Measurements from ENCODE around the gene SRRM4.
"Not testable (repeated sequence)": the region's sequence is repeated elsewhere in the genome, so short reads cannot be mapped to it uniquely, and the experiment has no call there.

SRRM4 gene

GRCh38 chr12:118981285-118982211 is at the start of gene SRRM4:
SRRM4 (plus strand) TSS chr12:118981541; CDS start chr12:118981883, 342 bp downstream.
- DNase-seq (ENCODE audit: low read depth in 2 of 2), result peak in 1 of 2 donors; percentile 0

GRCh38 chr12:118946256-118946655 is 35.1 kb upstream of the SRRM4 start:
- no peak for DNase-seq (ENCODE audit: low read depth in 2 of 2)

- DNase-seq (ENCODE audit: low read depth in 2 of 2), result no peak
Measured at GRCh38 chr12:118958520-118958919, 22.8 kb upstream of the SRRM4 start.

GRCh38 chr12:118959348-118959747 is 22.0 kb upstream of the SRRM4 start:
- DNase-seq (ENCODE audit: low read depth in 2 of 2), result no peak

GRCh38 chr12:118959985-118960560 is 21.3 kb upstream of the SRRM4 start:
- DNase-seq (ENCODE audit: low read depth in 2 of 2), result no peak

GRCh38 chr12:118960865-118961264 is 20.5 kb upstream of the SRRM4 start:
- DNase-seq (ENCODE audit: low read depth in 2 of 2), result no peak

GRCh38 chr12:118964988-118965387 is 16.4 kb upstream of the SRRM4 start:
- no peak for DNase-seq (ENCODE audit: low read depth in 2 of 2)

- DNase-seq (ENCODE audit: low read depth in 2 of 2), result no peak
Measured at GRCh38 chr12:118970856-118971255, 10.5 kb upstream of the SRRM4 start.

GRCh38 chr12:118972982-118973381 is 8.4 kb upstream of the SRRM4 start:
- DNase-seq (ENCODE audit: low read depth in 2 of 2), result no peak

- peak; percentile 0 to 1 for DNase-seq (ENCODE audit: low read depth in 2 of 2)
Measured at GRCh38 chr12:118979763-118980406, 1.5 kb upstream of the SRRM4 start.

- DNase-seq (ENCODE audit: low read depth in 2 of 2), result no peak
Measured at GRCh38 chr12:118980407-118981014, 830 bp upstream of the SRRM4 start.

- no peak for DNase-seq (ENCODE audit: low read depth in 2 of 2)
Measured at GRCh38 chr12:118982302-118982701, 961 bp downstream of the SRRM4 start.

- no peak for DNase-seq (ENCODE audit: low read depth in 2 of 2)
Measured at GRCh38 chr12:118982984-118983761, 1.8 kb downstream of the SRRM4 start.

- no peak for DNase-seq (ENCODE audit: low read depth in 2 of 2)
Measured at GRCh38 chr12:118984161-118984943, 3.0 kb downstream of the SRRM4 start.

- no peak for DNase-seq (ENCODE audit: low read depth in 2 of 2)
Measured at GRCh38 chr12:118986050-118986449, 4.7 kb downstream of the SRRM4 start.

GRCh38 chr12:118999107-118999506 is 17.8 kb downstream of the SRRM4 start:
- DNase-seq (ENCODE audit: low read depth in 2 of 2), result no peak

- no peak for DNase-seq (ENCODE audit: low read depth in 2 of 2)
Measured at GRCh38 chr12:119005085-119005484, 23.7 kb downstream of the SRRM4 start.

GRCh38 chr12:119005913-119006312 is 24.6 kb downstream of the SRRM4 start:
- no peak for DNase-seq (ENCODE audit: low read depth in 2 of 2)

- no peak for DNase-seq (ENCODE audit: low read depth in 2 of 2)
Measured at GRCh38 chr12:119006746-119007145, 25.4 kb downstream of the SRRM4 start.

- not testable (repeated sequence) for DNase-seq (ENCODE audit: low read depth in 2 of 2)
Measured at GRCh38 chr12:119008273-119008672, 26.9 kb downstream of the SRRM4 start.

All from activated CD4-positive, alpha-beta T cell treated with anti-CD3 and anti-CD28 coated beads for 24 hours (primary cell).